Measurements from ENCODE around the gene DMWD. TPM values are rescaled to one million over a fixed set of nuclear protein-coding genes. Genes with fewer than 3 reads are reported as not detected.

DMWD gene
- total and polyA plus RNA-seq, 2 of the 4 experiments (the other 2 are of a cell fraction) = 9.7 to 28.5 TPM

GRCh38 chr19:45782162-45782691 lies 10.4 kb downstream of the DMWD start, which contains the start of gene DMPK:
TSS of gene DMPK (minus strand) at chr19:45782490. CDS start at chr19:45782352, 138 bp downstream.
- dilution Hi-C loops (cut with HindIII; ENCODE audit: low sequenced_read_pairs, unreplicated experiment) = no loop called here
- H3K79me1 ChIP-seq (ENCODE audit: low read depth in 1 of 2, low read length in 2 of 2) = peaks cover 31 to 83% of the 10 kb centered on the region in 2 experiments
- peak within 1 kb of the TSS; percentile 95; the same call in 1 of the 3 replicates for H2BK15ac ChIP-seq (ENCODE audit: low read depth, low read length)
- peak within 1 kb of the TSS; percentile 96 for H2BK120ac ChIP-seq (ENCODE audit: low read depth, low read length)
- H3K9me3 ChIP-seq (ENCODE audit: control insufficient read depth, insufficient read depth, low read length) = no peaks in the 10 kb centered on the region
- POLR2A ChIA-PET (ENCODE audit: unreplicated experiment) = interaction anchor here (0.5 to 1.6 kb wide), 7 partner anchors 8 to 35 kb away, joined by 3 to 16 read pairs (median 11); partner anchors contain the start of genes DMWD and SIX5
- peak within 1 kb of the TSS; percentile 93 for H2BK20ac ChIP-seq (ENCODE audit: low read depth, low read length)
- intact Hi-C loops (cut with micrococcal nuclease) = no loop called here
- peak within 1 kb of the TSS; percentile 96 for H3K4ac ChIP-seq (ENCODE audit: low read depth, low read length)
- peak within 1 kb of the TSS; percentile 88 for H3K23ac ChIP-seq (ENCODE audit: low read depth, low read length)
- CTCF ChIA-PET = interaction anchor here (0.6 to 1.6 kb wide), 4 partner anchors 12 to 337 kb away, joined by 3 to 9 read pairs (median 4); no protein-coding TSS in a partner anchor
- in situ Hi-C loops (cut with MboI; ENCODE audit: low sequenced_read_pairs) = no loop called here
- peak within 1 kb of the TSS; percentile 94 for H3K27ac ChIP-seq (ENCODE audit: insufficient read depth, low read length)
- no peaks in the 10 kb centered on the region for H3K27me3 ChIP-seq (ENCODE audit: control insufficient read depth, insufficient read depth, low read length)
- peak within 1 kb of the TSS; percentile 86 for H4K91ac ChIP-seq (ENCODE audit: insufficient read depth, low read depth, low read length)
- peak within 1 kb of the TSS; percentile 87 for H3K18ac ChIP-seq (ENCODE audit: low read depth, low read length)
- peak within 1 kb of the TSS; percentile 71 for H4K5ac ChIP-seq (ENCODE audit: low read depth, low read length)
- BruUV-seq (replicated peaks) = no TSS peak
- peak within 1 kb of the TSS; percentile 96 for H3K14ac ChIP-seq (replicated peaks; ENCODE audit: low read depth, low read length)
- peak within 1 kb of the TSS; percentile 66 for H3K9ac ChIP-seq (ENCODE audit: low read depth, low read length)
- H4K8ac ChIP-seq (ENCODE audit: low read depth in 2 of 2, low read length in 2 of 2) = peak within 1 kb of the TSS; percentile 18 to 85
- H2AK9ac ChIP-seq (replicated peaks; ENCODE audit: low read depth, low read length, poor library complexity) = peak within 1 kb of the TSS; percentile 97
- H3K56ac ChIP-seq (ENCODE audit: extremely low read depth, insufficient read depth, low read length) = peak within 1 kb of the TSS; percentile 50; the same call in 1 of the 2 replicates
- H3K9me1 ChIP-seq (ENCODE audit: insufficient read depth, low read length) = peaks cover 19% of the 10 kb centered on the region
- peaks cover 30% of the 10 kb centered on the region for H4K20me1 ChIP-seq (ENCODE audit: insufficient read depth, low read length)
- WGBS, 2 experiments (ENCODE audit: extremely low coverage in 2 of 2, insufficient read length in 1 of 2) = 29% methylated on average over 12 of the region's 18 CpGs; no CpG with 5 or more reads in 1 of the 2 experiments
- peak within 1 kb of the TSS; percentile 33 for H3K4me3 ChIP-seq (ENCODE audit: insufficient read depth, low read depth, low read length)
- H2AK5ac ChIP-seq (ENCODE audit: low read depth, low read length) = peak within 1 kb of the TSS; percentile 88; the same call in 1 of the 2 replicates
- peaks cover 30% of the 10 kb centered on the region for H3K4me1 ChIP-seq (ENCODE audit: control insufficient read depth, insufficient read depth, low read length)
- H2BK5ac ChIP-seq (ENCODE audit: low read depth, low read length, poor library complexity, severe bottlenecking) = peak within 1 kb of the TSS; percentile 94
- DNase-seq = no peak
- ATAC-seq (ENCODE audit: low read depth) = peak; percentile 62
- peak within 1 kb of the TSS; percentile 81 for H3K4me2 ChIP-seq (ENCODE audit: low read depth, low read length)
- peak within 1 kb of the TSS; percentile 81 for H2AFZ ChIP-seq (replicated peaks; ENCODE audit: low read length, poor library complexity)
- H3K36me3 ChIP-seq (ENCODE audit: control insufficient read depth, insufficient read depth, low read length) = peaks cover 46% of the 10 kb centered on the region
- TF ChIP-seq RAD21 (IDR thresholded peaks at IDR 0.05; ENCODE audit: low read length) = no peak
- no peak for TF ChIP-seq CTCF (conservative IDR thresholded peaks at IDR 0.05; ENCODE audit: low read depth, low read length)
- TF ChIP-seq NFE2L2 (IDR thresholded peaks at IDR 0.05; ENCODE audit: low read depth, low read length) = no peak
- TF ChIP-seq BHLHE40 (IDR thresholded peaks at IDR 0.05; ENCODE audit: low read depth, low read length) = no peak
- TF ChIP-seq MAZ (IDR thresholded peaks at IDR 0.05; ENCODE audit: borderline replicate concordance, low read depth, low read length) = no peak
- TF ChIP-seq CEBPB (IDR thresholded peaks at IDR 0.05; ENCODE audit: low read depth, low read length) = no peak
- TF ChIP-seq FOS (IDR thresholded peaks at IDR 0.05; ENCODE audit: low read depth, low read length) = no peak
- no peak for TF ChIP-seq MAFK (IDR thresholded peaks at IDR 0.05; ENCODE audit: low read depth, low read length)
- TF ChIP-seq SMC3 (IDR thresholded peaks at IDR 0.05; ENCODE audit: low read depth, low read length) = no peak
- TF ChIP-seq POLR2A (IDR thresholded peaks at IDR 0.05; ENCODE audit: low read depth, low read length) = no peak
- TF ChIP-seq MXI1 (IDR thresholded peaks at IDR 0.05; ENCODE audit: borderline replicate concordance, low read depth, low read length) = no peak
- no peak for TF ChIP-seq CHD1 (IDR thresholded peaks at IDR 0.05; ENCODE audit: low read depth, low read length)
- TF ChIP-seq RCOR1 (IDR thresholded peaks at IDR 0.05; ENCODE audit: insufficient replicate concordance, low read length) = no peak
- TF ChIP-seq RFX5 (IDR thresholded peaks at IDR 0.05; ENCODE audit: low read depth, low read length) = no peak
- TF ChIP-seq ELK1 (IDR thresholded peaks at IDR 0.05; ENCODE audit: borderline replicate concordance, low read depth, low read length) = no peak
